Mammary epithelial cell (primary cell): ENCODE data around the gene TSPEAR.

ENCODE experiments used
- CTCF ChIP-seq, 2 donors: IDR thresholded peaks in 1 of 2; conservative IDR thresholded peaks in 1 of 2; 2 replicates each; pipeline ENCODE4 v1.5.1; 2011 to 2012; ENCODE audit warnings: inconsistent platforms in 2 of 2, low read length in 2 of 2, mild to moderate bottlenecking in 2 of 2, control low read depth in 1 of 2, low read depth in 1 of 2; ENCODE audit not compliant: insufficient read depth in 1 of 2; ENCODE audit errors: extremely low read depth in 1 of 2
- EZH2 ChIP-seq: IDR thresholded peaks from 2 replicates; pipeline ENCODE4 v1.6.1; 2012; ENCODE audit warnings: low read length, inconsistent platforms, borderline replicate concordance

GRCh38 chr21:44487831-44488230 lies 223.5 kb downstream of the TSPEAR start:
- TF ChIP-seq EZH2 (no peak), CTCF (conservative IDR thresholded peaks at IDR 0.05 in 1 of 2, IDR thresholded peaks at IDR 0.05 in 1 of 2; ENCODE audit: extremely low read depth in 1 of 2, insufficient read depth in 1 of 2, low read depth in 1 of 2, low read length in 2 of 2) (peak; percentile 48 to 55)
